HG02852 (cell line): ENCODE measurements around the gene DYRK3.
"Not testable (repeated sequence)": the region's sequence is repeated elsewhere in the genome, so short reads cannot be mapped to it uniquely, and the experiment has no call there.

ENCODE experiments used
- ATAC-seq: cut with Tn5 transposase; IDR thresholded peaks from one replicate; pipeline ENCODE4 v1.9.1; 2021; ENCODE audit warnings: mild to moderate bottlenecking, moderate library complexity; ENCODE audit not compliant: unreplicated experiment

The DYRK3 gene

DNA sequence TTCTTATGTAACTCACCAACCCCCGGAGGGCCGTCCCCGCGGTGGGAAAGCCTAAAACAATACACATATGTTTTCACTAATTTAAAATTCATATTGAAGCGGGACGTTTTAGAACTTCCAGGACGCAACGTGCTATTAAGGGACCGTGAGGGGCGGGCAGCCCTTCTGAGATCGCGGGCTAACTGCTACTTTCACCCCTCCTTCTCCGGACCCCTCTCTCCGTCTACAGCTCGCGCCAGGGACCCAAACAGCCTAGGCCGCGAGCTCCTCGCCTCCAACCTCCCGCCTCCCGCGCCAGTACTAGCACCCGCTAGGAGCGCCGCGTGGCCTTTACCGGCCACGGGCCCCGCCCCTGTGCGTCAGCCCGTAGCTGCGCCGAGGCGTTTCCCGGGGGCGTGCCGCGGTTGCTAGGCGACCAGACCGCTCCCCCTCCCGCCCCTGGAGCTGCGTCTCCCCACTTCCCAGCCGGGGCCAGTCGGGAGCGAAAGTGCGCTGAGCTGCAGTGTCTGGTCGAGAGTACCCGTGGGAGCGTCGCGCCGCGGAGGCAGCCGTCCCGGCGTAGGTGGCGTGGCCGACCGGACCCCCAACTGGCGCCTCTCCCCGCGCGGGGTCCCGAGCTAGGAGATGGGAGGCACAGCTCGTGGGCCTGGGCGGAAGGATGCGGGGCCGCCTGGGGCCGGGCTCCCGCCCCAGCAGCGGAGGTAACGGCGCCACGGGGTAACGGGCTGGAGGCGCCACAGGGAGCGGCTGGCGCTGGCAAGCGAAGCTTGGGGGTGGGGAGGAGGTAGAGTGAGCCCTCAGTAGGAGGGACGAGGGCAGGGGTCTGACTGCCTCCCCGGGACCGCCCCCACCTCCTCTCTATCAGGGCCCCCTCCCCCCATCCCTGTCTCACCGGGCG is at the start of gene DYRK3:
Gene DYRK3, plus strand, starts transcription at position 457 of the 898 bp plus-strand sequence. Its CDS starts 168 bp downstream, at position 625.
- ATAC-seq = peak; percentile 90

DNA sequence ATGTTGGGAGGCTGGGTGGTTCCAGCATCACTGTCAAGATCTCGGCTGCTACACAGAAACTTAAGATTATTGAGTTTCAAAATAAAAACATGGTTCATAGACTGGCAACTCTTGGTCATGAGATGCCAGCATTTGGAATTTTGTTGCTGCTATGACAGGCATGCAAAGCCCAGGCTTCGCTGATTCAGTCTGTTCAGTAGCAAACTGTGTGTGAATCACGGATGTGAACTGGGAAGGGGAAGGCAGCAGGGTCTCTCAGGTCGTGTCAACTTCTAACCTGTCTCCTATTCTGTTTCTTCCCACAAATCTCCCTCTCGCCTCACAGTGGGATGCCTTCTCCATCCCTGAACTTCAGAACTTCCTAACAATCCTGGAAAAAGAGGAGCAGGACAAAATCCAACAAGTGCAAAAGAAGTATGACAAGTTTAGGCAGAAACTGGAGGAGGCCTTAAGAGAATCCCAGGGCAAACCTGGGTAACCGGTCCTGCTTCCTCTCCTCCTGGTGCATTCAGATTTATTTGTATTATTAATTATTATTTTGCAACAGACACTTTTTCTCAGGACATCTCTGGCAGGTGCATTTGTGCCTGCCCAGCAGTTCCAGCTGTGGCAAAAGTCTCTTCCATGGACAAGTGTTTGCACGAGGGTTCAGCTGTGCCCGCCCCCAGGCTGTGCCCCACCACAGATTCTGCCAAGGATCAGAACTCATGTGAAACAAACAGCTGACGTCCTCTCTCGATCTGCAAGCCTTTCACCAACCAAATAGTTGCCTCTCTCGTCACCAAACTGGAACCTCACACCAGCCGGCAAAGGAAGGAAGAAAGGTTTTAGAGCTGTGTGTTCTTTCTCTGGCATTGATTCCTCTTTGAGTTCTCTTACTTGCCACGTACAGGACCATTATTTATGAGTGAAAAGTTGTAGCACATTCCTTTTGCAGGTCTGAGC is 48.6 kb upstream of the DYRK3 start:
- no peak for ATAC-seq

DNA sequence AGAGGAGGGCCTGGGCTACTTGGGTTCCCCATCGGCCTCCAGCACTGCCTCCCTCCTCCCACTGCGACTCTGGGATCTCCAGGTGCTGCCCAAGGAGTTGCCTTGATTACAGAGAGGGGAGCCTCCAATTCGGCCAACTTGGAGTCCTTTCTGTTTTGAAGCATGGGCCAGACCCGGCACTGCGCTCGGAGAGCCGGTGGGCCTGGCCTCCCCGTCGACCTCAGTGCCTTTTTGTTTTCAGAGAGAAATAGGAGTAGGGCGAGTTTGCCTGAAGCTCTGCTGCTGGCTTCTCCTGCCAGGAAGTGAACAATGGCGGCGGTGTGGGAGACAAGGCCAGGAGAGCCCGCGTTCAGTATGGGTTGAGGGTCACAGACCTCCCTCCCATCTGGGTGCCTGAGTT is 47.4 kb upstream of the DYRK3 start:
- no peak for ATAC-seq

GRCh38 chr1:206588492-206588891 is 46.8 kb upstream of the DYRK3 start:
- ATAC-seq = no peak

- no peak for ATAC-seq
These were observed 46.1 kb upstream of the DYRK3 start for GRCh38 chr1:206589206-206589605.

GRCh38 chr1:206590025-206590758 is 45.1 kb upstream of the DYRK3 start:
- ATAC-seq = peak; percentile 73

GRCh38 chr1:206591226-206591625 is 44.1 kb upstream of the DYRK3 start:
- no peak for ATAC-seq

GRCh38 chr1:206591696-206592095 is 43.6 kb upstream of the DYRK3 start:
- no peak for ATAC-seq

DNA sequence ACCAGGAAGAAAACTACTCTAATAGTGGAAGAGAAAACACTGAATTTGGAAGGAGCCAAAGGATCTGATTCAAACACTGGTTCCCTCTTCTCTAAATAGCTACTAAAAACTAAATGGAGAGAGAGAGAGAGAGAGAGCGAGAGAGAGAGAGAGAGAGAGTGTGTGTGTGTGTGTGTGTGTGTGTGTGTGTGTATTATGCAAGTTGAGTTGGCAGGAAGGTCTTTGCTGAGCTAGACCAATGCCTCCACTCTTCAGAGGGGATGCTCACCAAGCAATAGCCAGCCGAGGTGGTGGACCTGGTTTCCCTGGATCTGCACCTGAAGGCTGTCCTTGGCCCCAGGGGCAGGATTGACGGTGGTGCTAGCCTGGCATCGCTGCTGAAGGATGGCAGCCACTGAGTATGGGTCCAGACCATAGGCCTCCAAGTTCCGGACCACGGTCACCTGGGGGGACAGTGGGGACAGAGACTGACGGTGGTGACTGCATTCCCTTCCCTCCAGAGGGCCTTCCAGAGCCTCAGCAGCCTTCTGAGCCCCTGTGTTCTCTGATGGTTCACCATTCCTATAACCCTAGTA is 41.9 kb upstream of the DYRK3 start:
- ATAC-seq = no peak

DNA sequence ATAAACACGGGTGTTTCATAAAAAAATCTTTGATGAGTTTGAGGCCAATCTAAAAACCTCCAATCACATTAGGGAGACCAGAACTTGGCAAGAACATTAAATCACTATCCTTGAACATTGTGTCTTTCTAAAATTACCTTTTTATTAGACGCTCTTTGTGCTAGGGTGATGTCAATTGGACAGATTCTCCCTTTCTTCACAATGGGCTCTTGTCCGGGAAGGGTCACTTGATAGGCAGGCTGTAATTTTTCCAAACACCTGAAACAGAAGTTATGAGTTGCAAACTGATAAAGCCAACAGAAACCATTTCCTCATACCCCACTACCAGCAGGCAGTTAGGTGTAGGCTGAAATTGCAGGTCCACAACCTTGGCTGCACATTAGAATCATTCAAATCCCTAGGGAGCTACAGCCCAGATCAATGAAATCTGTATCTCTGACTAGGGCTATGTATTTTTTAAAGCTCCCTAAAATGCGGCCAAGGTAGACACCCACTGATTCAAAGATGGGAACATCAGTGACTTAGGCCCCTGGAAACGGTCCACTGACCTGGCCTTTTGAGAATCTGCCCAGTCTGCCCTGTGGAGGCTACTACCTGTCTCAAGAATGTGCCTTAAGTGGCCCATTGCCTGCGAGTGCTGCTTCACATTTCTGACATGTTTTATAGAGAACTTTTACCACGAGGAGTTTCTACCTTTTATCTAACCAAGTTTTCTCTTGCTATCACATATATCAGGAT is 39.6 kb upstream of the DYRK3 start:
- no peak for ATAC-seq

DNA sequence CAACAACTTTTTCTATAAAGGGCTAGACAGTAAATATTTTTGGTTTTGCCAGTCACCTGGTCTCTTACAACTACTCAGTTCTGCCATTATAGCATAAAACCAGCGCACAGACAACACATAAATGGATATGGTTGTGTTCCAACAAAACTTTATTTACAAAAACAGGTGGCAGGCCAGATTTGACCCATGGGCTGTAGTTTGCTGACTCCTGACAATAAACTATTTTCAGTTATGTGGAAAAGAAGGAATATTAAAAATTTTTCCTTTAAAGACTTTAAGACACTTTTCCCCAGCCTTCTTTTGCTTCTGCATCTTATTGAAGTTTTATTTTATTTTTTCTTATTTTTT is 39.0 kb upstream of the DYRK3 start:
- no peak for ATAC-seq

DNA sequence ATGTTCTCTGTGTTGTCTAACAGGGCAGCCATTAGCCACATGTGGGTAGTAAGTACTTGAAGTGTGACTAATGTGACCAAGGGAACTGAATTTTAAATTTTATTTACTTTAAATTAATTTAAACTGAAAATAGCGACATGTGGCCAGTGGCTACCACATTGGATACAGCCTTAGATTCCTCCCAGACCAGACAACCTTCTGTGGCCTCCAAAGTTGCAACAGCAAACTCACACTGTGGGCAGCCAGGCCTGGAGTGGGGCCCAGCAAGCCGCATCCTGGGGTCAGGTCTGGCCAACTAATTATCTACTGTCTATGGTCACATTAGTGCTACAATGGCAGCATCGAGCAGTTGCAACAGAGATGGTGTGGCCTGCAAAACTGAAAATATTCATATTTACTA is 34.8 kb upstream of the DYRK3 start:
- ATAC-seq = no peak

GRCh38 chr1:206604861-206605260 is 30.5 kb upstream of the DYRK3 start:
- no peak for ATAC-seq

- ATAC-seq = no peak
These were observed 28.5 kb upstream of the DYRK3 start for GRCh38 chr1:206606867-206607266.

DNA sequence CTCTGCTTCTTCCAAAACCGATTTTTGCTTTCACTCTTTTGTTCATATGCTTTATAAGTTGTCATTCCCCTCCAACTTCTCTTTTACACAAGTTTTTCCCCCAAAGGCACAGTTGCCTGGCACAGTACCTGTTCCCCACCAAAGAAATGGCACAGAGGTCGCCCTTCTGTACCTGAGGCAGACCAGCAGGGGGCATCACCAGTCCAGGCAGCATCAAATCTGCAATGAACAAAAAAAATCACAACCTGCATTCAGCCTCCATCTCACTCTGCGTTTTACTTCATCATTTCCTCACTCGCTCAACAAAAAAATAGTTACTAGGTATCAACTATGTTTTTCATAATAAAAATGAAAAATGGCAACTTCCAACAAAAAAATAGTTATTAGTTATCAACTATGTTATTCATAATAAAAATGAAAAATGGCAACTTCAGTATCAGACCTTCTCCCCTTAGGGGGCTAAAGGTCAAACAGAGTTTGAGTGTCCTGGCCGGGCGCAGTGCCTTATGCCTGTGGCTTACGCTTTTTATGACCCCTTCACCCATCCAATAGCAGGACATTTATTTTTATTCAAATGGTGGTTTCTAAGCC is 27.1 kb upstream of the DYRK3 start:
- ATAC-seq = no peak

- no peak for ATAC-seq
These were observed 25.9 kb upstream of the DYRK3 start for GRCh38 chr1:206609229-206609991.

DNA sequence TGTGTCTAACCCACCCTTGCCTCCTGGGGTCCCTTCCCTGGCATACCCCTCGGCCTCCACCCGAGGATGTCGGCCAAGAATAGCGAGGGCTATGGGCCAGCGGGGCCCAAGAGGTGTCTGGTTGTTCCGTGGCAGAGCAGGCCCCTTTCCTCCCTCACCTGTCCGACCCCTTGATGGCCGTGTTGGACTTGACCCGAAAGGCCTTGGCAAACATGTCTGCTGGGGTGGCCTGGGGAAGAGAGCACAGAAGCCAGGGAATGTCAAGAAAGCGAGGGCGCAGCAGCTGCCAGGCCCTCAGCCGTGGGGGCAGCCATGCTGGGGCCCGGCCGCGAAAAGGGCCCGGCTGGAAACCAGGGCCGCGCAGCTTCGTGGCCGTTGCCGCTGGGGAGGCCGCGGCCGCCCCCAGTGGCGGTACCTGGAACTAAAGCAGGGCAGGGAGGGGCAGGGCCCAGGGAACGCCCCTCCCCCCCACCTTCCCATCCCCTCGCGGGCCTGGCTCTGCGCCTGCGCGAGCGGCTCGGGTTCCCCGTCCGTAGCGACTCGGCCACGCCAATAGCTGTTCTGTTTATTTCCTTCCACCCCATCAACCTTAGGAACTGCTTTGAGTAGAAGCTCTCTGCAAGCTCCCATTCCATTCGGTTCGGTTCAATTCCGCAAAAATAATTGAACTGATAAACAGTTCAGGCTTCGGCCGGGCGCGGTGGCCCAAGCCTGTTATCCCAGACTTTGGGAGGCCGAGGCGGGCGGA is 23.0 kb upstream of the DYRK3 start, which contains the start of gene EIF2D:
Gene EIF2D, minus strand, starts transcription at position 337 of the 748 bp plus-strand sequence. Its CDS starts 123 bp downstream, at position 214.
- peak; percentile 87 for ATAC-seq

GRCh38 chr1:206626396-206626795 is 8.9 kb upstream of the DYRK3 start:
- ATAC-seq = not testable (repeated sequence)
